ENCODE measurements around the gene SIRT7.
A peak's percentile ranks its signal among the peaks of the same experiment; 100 is the strongest.

The SIRT7 gene

DNA sequence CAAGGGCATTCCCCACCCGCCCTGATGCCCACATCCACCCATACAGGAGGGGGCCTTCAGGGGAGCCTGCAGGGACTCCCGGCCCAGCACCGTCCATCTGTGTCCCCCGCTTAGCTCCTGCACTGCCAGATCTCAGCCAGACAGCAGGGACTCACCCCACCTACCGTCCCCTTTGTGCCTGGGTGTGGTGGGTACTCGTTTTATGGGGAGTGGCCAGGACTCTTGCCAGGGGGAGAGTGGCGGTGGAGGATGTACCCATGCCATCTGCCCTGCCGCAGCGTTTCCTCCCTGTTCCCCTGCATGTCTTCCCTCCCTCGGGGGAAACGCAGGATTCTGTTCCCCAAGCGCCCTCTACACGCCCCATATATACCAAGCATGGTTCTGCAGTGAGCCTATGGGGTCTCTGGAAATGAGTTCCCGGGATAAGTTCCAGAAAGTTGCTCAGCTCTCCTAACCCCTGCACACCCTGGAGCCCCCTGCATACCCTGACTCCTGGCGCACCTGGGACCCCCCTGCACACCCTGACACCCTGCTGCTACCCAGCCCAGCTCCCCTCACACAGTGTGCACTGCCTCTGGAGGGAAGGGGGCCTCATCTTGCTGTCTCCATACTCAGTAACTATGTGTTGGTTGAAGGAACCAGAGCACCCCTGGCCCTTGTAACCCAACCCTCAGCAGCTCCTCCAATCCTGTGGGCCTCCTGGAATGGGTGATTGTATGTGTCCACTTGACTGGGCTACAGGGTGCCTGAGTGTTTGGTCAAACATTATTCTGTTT is 13.8 kb upstream of the SIRT7 start:
- no peak for DNase-seq (ENCODE audit: low spot score)

DNA sequence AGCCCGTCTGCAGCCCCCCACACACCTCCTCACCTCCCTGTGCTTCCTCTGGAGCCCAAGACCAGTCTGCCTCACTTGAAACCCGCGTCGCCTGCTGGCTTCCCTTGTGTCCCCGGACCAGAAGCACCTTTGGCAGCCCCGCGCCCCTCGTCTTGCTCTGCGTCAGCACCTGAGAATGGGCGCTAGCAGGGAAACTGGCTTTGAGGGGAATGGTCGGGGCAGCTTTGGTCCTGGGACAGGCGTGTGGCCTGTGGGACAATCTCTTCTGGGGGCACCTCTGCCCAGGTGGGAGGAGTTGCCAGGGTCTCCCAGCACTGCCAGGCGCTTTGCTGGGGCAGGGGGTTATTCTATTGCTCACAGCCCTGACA is 13.2 kb upstream of the SIRT7 start:
- DNase-seq (ENCODE audit: low spot score), result no peak

DNA sequence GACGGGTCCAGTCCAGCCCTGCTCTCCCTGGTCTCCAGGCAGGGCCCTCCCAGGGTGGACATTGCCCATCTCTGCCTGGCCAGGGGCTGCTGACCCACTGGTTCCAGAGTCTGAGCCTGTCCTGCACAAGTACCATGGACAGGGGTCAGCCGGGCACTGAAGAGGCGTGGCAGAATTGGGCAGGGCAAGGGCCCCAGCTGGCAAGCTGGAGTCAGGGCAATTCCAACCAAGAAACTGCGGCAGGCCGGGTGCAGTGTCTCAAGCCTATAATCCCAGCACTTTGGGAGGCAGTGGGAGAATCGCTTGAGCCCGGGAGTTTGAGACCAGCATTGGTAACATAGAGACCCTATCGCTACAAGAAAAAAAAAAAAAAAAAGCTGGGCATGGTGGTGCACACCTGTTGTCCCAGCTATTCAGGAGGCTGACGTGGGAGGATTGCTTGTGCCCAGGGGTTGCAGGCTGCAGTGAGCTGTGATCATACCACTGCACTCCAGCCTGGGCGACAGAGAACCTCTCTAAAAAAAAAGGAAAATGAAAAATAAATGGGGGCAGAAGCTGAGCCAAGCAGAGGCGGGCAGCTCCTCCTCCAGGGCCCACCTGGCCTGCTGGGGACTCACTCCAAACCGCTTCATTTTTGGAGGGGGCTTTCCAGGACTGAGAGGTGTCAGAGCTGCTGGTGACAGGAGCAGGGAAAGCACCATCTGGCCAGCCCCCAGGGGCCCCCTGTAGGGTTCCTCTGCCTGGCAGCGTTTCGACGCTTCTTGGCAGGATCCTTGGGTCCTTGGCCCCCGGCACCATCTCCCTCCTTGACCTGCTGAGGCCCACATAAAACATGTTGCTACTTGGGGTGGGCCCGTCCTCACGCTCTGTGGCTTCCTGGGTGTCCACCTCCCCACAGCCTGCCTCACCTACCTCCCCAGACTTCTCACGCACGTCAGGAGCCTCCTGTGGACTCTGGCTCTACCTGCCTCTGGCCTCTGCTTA is 12.5 kb upstream of the SIRT7 start:
- DNase-seq (ENCODE audit: low spot score), result no peak

DNA sequence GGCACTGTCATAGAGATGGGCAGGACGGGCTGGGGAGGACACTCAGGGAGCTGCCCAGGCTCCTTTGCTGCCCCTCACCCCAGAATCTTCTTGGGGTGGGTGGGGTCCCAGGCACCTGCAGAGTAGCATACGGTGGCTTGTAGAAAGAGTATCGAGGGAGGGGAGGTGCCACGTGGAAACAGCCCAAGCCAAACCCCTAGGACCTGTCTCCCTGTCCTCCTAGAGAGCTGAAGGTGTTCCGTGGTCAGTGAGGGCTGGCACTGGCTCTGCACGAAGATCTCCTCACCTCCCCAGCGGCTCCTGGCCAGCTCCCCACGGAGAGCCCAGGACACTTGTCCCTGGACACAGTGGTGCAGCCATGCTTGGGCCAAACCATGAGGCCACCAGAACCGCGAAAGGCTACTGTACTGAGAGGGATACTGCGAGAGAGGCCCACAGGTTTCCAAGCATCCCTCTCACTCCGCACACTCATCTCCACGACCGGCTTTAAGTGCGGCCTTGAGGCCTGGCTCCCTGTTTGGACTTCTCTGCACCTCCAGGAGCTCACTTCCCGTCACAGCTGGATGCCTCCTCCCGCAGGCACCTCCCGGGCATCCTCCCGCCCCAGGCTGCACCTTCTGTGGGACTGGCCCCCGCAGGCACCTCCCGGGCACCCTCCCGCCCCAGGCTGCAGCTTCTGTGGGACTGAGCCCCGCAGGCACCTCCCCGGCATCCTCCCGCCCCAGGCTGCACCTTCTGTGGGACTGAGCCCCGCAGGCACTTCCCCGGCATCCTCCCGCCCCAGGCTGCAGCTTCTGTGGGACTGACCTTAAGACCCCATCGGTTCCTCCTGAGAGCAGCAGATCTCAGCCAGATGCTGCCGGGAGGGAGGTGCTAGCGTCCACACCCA is 11.5 kb upstream of the SIRT7 start:
- no peak for DNase-seq (ENCODE audit: low spot score)

DNA sequence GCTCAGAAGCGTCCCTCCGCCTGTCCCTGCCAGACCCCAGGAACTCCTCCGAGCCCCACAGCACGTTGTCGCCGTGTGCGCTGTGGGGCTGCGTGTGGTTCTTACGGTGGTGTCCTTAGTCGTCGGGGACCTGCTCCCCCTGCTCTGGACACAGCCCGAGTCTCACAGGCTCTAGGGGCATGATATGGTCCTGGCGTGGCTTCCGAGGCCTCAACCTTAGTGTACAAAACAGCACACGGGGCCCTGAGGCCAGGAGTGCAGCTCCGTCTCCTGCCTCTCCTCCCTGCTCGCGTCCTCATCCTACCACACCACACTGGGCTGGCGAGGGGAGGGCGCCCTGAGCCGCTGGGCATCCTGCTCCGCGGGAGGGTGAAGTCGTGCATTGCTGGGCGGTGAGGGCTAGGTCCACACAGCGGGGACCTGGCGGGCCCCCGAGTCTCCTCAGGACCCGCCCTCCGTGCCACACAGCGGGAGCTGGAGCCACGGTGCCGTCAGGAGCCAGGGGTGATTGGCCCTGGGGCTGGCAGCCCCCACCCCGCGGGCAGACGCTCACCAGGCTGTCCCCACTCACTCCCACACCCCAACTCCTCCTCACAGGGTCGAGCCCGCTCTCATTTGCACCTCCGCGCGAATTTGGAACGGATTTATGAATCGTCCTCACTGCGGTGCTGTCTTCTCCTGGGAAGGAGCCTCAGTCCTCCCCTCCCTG is 10.7 kb upstream of the SIRT7 start:
- DNase-seq (ENCODE audit: low spot score), result no peak

DNA sequence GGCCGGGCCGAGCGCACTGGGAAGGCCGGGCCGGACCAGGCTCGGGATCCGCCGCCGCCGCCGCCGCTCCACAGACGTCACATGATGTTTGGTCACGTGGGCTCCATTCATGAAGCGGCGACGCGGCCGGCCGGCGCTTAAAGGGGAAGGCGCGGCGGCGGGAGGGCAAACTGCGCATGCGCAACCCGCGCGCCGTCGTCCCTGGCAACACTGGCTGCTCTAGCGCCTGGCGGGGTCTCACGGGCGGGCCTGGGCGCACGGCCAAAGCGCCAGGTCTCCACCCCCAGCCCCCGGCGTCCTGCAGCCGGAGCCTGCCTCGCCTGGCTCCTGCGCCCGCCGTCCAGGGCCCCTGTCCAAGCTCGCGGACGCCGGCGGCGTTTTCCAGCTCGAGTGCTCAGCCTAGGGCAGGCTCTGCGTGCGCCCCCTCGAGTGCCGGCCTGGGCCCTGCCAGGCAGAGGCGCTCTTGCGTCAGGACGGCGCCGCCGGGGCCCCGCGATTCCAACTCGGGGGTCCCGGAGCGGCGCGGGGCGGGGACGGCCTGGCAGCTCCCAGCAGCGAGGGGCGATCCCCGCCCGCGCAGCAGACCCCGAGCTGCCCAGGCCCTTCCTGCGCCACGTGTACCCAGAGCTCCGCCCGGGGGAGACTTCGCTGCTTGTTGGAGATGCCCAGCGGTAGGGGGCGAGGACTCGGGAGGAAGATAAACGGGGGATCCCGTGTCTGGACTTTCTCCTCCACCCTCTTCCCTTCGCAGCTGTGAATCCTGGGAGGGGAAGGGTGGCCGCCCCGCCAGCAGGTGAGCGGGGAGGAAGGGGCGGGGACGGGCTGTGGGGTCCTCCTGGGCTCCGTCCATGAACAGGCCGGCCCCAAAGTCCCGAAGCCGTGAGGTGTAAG is 9.9 kb upstream of the SIRT7 start, which contains the start of gene MAFG:
MAFG (minus strand) TSS at position 83 of the 891 bp plus-strand sequence. CDS start 4,550 bp downstream, outside the sequence.
- peak; percentile 98 for DNase-seq (ENCODE audit: low spot score)

DNA sequence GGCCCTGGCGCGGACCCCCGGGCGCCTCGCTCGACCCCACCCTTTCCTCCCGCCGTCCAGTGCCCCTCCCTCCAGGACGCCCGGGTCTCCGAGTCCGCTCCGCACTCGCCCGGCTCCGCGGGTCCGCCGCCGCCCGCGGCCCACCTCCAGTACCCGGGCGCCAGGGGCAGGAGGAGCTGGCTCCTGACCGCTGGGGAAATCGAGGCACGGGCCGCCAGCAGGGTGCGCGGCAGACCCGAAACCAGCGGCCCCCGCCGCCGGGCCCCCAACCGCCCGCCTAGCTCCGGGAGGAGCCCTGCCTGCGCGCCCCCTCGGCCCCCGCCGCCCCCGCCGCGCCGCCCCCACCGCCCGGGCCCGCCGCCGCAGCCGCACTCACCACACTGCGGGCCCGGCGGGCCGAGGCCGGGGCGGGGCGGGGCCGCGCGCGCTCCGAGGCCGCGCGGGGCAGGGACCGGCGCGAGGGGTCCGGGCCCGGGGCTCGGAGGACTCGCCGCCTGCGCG is 9.2 kb upstream of the SIRT7 start:
- peak; percentile 63 for DNase-seq (ENCODE audit: low spot score)

DNA sequence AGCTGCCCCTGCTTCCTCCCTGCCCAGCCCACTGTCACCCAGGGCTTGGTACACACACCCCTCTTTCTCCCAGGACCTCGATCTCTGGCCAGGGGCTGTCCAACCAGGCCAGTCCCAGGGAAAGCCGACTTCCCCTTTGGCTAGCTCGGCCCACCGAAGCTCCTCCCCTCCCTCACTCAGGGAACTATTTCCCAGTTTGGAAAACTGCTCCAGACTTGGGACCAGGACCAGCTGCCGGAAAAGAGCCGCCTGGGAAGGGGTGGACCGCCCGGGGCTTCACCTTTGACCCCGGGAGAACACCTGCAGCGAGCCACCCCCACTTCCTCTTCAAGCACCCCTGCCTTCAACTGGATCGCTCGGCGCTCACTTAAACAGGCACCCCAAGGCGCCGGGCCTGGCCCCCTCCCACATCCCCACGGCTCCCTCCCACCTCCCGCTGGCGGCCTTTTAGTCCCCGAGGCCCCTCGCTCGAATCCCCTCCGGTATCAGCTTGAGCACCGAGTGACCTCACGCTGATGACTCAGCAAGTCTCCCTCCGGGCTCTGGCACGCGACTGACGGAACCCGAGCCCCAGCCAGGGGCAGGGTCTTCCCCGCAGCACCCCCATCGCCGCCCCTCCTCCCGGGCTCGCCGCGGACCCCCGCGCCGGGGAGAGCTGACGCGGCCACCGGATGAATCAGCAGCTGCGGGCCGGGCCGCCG is 8.6 kb upstream of the SIRT7 start:
- peak; percentile 92 for DNase-seq (ENCODE audit: low spot score)

DNA sequence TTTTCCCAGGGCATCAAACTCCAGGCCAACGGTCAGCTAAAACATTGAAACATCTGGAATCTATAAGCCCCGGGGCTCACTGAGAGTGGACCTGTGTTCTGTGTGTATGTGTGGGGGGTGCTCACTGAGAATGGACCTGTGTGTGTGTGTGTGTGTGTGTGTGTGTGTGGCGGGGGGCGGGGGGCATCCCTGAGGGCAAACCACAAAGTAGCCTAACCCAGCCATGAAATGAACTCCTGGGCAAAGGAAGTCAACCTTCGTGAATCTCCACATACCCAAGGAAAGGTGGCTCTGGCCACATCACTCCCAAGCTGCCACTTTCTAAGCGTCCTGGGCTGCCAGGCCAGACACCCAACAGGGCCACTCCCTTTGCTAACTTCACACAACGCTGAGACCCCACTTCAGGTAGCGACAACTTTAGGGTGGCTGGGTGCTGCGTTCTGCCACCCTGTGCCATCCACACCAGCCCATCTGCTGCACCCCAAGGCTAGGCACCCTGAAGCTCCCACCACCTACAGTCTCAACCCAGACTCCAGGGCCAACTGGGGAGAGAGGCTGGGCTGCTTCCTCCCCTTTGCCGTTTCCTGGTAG is 8.0 kb upstream of the SIRT7 start:
- no peak for DNase-seq (ENCODE audit: low spot score)

DNA sequence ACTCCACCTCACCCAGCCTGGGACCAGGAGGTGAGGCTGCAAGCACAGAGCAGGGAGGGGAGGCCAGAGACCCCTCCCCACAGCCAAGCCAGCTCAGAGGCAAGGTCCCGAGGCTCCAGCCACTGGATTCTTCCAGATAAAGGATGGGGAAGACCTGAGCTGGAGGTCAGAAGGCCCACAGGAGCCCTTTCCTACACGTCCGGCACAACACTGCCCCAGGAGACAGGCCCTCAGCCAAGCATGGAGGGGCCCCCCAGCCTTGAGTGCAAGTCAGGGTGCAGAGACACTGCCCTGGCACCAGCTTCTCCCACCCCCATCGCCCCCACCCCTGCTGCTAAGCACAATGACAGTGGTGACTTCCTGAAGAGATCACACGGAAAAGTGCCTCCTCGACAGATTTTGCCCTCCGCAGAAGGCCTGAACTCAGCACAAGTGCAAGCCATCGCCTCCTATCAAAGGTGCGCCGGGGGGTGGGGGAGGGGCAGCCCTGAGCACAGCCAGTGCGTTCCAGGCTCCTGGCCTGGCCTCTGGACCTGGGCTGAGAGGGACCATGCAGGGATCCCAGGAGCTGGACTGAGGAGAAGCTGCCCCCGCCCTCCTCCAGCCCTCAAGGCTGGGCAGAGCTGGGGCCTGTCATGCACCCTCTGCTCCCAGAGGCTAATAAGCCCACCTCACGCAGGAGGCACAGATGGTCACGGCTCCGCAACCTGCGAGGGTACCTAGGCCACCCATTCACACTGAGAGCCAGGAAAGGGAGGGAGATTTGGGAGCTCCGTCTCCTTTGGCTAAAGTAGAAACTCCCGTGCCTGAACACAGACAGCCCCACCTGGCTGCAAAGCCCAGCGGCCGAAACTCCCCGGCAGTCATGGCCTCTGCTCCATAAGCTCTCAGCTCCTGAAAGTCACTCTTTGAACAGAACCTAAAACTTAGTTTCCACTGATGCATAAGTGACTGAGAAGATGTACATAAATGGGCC is 6.9 kb upstream of the SIRT7 start:
- DNase-seq (ENCODE audit: low spot score), result no peak

DNA sequence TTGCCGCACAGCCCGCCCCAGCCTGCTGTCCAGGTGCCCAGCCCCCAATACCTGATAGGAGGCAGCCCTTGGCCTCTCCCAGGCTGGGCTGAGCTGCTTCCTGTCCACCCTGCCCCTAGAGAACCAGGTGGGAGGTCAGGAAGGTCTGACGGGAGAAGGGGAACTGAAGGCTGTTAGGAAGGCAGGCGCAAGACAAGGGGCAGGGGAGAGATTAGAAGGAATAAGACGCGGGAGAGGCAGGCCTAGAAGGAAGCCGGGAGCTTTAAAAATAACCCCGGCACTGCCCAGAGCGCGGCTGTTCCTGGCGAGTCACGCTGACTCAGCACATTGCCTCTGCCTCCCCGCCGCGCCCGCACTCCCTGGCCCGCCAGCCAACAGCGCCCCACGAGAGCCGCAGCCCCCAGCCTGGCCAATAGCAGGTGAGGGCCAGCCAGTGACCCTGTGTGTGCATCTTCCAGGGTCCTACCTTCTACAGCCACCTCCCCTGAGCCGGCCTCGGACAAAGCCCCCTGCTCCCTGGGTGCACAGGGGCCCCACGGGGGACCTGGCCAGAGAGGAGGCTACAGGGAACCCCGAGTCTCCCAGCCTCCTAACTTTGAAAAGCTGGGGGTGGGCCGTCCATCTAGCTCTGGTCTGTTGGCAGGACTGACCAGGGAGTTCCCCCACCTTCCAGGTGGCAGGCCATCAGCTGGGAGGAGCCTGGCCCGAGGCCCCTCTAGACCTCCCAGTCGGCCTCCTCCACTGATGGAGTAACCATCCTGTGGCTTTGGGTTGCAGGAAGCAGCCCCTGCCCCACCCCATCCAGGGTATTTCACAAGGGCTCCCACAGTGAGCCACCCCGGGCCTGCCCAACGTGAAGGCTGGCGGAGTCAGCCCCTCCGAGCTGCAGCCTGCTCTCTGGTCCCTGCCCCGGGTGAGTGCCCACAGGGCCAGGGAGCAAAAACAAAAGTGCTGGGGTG is 5.6 kb upstream of the SIRT7 start:
- peak; percentile 88 for DNase-seq (ENCODE audit: low spot score)

DNA sequence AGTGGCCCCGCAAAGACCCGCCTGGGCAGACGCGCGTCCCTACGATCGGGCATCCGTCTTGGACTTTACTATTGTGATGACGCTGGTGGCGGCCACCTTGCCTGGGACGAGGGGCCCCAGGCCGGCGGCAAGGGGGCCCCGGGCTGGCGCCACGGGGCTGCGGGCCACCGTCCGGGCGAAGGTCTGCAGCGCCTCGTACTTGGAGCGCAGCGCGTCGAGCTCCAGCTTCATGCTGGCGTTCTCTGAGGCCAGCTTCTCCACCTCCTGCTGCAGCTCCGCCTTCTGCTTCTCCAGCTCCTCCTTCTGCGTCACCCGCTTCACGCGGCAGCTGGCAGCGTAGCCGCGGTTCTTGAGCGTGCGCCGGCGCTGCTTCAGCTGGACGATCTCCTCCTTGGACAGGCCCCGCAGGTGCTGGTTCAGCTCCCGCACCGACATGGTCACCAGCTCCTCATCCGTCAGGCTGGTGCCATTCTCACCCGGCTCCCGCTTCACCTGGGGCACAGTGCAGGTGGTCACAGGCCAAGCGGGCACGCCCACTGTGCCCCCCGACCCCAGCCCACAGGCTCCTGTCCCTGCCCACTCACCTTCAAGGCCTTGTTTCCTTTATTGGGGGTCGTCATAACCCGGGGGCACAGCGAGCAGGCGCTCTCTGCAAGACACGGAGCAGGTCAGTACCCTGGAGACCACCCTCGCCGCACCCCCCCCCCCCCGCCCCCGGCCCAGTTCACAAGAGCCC is 4.8 kb upstream of the SIRT7 start:
- DNase-seq (ENCODE audit: low spot score), result no peak

DNA sequence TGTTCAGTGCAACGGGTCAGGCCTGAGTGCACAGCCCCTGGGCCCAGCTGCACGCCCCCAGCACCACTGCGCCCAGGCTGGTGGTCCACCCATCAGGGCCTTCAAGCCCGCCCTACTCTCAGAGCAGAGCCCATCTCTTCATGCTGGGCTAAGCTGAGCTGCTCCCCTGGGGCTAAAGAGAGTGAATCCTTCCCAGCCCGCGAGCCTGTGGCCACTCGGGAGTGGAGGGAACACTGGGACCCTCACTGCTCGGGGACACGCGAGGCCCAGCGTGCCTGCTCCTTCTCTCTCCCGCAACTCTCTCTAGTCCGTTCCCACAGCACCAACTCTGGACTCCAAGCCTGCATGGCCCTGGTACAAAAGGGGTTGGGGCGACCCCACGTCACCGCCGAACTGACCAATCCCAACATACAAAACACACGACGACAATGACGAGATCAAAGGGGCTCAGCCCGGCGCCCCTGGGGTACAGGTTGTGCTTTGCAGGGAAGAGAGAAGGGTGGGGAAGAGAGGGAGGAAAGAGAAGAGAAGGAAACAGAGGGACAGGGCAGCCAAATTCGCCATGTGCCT is 4.1 kb upstream of the SIRT7 start:
- no peak for DNase-seq (ENCODE audit: low spot score)

DNA sequence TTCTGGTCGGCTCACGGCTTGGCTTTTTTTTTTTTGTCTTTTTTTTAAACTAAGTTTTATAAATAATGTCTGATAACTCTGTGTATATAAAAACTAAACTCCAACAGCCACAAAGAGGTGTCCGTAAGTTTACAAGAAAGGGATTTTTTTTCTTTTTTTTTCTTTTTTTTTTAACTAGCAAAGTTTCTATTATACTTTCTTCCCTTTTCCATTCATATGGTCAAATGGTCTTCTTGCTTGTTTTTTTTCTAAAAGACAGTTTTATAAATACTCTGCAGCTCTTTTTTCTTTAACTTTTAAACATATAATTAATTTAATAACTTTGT is 3.5 kb upstream of the SIRT7 start:
- no peak for DNase-seq (ENCODE audit: low spot score)

DNA sequence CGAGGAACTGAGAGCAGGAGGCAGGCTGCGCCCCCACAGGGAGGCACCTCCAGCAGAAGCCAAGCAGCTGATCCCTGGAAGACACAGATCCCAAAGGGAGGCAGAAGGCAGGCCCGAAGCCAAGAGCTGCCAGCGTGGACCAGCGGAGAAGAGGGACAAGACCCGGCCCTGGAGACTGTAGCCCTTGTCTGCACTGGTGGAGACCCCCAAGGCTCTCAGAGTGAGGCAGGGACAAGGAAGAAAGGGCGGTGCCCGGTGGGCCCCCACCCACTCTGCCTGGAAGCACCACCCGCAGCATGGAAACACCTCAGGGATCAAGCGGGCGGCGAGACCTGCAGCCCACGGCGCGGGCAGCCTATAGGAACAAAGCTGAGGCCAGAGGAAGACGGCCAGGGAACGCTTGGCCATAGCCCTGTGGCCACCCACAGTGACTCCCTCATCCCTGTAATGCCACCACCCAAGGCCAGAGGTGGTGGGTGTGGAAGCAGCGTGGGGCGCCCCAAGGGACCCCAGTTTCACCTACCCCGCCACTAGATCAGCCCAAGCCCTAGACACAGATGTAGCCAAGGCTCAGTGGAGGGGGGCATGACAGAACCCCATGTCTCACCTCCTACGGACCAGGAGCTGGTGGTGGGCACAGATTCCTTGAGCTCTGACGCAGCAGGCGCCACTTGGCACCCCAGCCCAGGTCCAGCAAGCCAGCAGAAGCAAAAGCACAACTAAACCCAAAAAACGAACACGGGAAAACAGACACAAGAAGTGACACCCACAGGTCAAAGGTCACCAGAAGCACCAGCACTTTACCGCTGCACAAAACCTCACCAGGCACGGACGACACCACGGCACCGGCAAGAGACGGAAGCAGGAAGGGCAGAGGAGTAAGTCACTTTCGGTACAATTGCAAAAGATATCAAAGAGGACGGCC is 2.9 kb upstream of the SIRT7 start:
- no peak for DNase-seq (ENCODE audit: low spot score)
